Right lobe of liver (tissue), 6 donors: Measurements from ENCODE around the gene WDHD1. TPM values are rescaled to one million over a fixed set of nuclear protein-coding genes. Genes with fewer than 3 reads are reported as not detected.

ENCODE experiments used
- ATAC-seq, 4 donors: fragments of 200-7000 bp; cut with Tn5 transposase; one replicate each; pipeline ENCODE4 v1.9.1; 2020; ENCODE audit warnings: mild to moderate bottlenecking in 4 of 4, moderate library complexity in 4 of 4
- DNase-seq, 3 donors: peaks; one replicate each; pipeline ENCODE4 v3.0.0-alpha.2; 2020
- H3K27ac ChIP-seq, 3 donors: fragments of 200-600 bp; one replicate each; pipeline ENCODE4 v1.8.0; 2022
- H3K27me3 ChIP-seq, 2 donors: fragments of 200-600 bp; one replicate each; pipeline ENCODE4 v1.8.0; 2022
- H3K36me3 ChIP-seq, 4 donors: fragments of 200-600 bp; sonication (generic) in 1 of 4; one replicate each; pipeline versions ENCODE4 v1.5.1 to v1.8.0; 2017 to 2022; ENCODE audit warnings: control low read depth in 1 of 4
- H3K4me1 ChIP-seq, 4 donors: fragments of 200-600 bp; sonication (generic) in 1 of 4; one replicate each; pipeline versions ENCODE4 v1.5.1 to v1.8.0; 2017 to 2022; ENCODE audit warnings: control low read depth in 1 of 4
- H3K4me3 ChIP-seq, 3 donors: fragments of 200-600 bp; one replicate each; pipeline ENCODE4 v1.8.0; 2022
- H3K9me3 ChIP-seq, 4 donors: fragments of 200-600 bp; sonication (generic) in 1 of 4; one replicate each; pipeline versions ENCODE4 v1.5.1 to v1.8.0; 2017 to 2022; ENCODE audit warnings: control low read depth in 1 of 4
- CTCF ChIP-seq, 4 donors: fragments of 200-600 bp in 3 of 4; fragments of 450-650 bp in 1 of 4; IDR thresholded peaks; one replicate each; pipeline versions ENCODE4 v1.5.1 to v1.8.0; 2016 to 2022; ENCODE audit warnings: antibody characterized with exemption in 4 of 4, mild to moderate bottlenecking in 2 of 4
- POLR2A ChIP-seq: fragments of 450-650 bp; IDR thresholded peaks from one replicate; pipeline ENCODE4 v1.6.1; 2017; ENCODE audit warnings: antibody characterized with exemption, mild to moderate bottlenecking
- WGBS: methylation state at CpG from one replicate; pipeline ENCODE4 v1.1.6; 2018; ENCODE audit warnings: low coverage, low lambda C conversion rate; ENCODE audit not compliant: insufficient coverage; ENCODE audit errors: missing lambda C conversion rate; 5-methylcytosine and 5-hydroxymethylcytosine counted together
- intact Hi-C, 2 donors: fragments of 100-400 bp; cut with DNase I; formaldehyde crosslinking; loops; one replicate each; pipeline versions ENCODE4 v1.11.2 to v1.14.1; 2022
- total RNA-seq, 6 experiments: library from RNA; depleted of rRNA in 2 of 6; stranded (reverse); fragments of >200 nt in 2 of 6; fragmentation: NEBNext Ultra II Directional in 3 of 6; extraction: Animal tissue kit (Norgen Biotek cat#: 25700) in 3 of 6; gene quantifications; one replicate each; pipeline versions ENCODE4 v1.1.0 to v1.2.4, GENCODE V29; 2016 to 2023
- donor health status: DM: no; HTN: yes; CAD: no.
- donor health status: DM: no; HTN: no; CAD: no.
- donor health status: DM: no; HTN: no; CAD: no.
- donor health status: DM: no; HTN: yes; CAD: no.
- donor health status: DM: no; HTN: yes; CAD: no.

Gene WDHD1
- total RNA-seq, 6 experiments from 2014 or later: 0.53 to 2.6 (median 1.3) TPM

GRCh38 chr14:54908190-54908589 lies 118.7 kb downstream of the WDHD1 start:
- Histone ChIP-seq H3K4me1 (peaks cover 0 to 3% (median 0%) of the 10 kb centered on the region in 4 donors), H3K36me3 (no peaks in the 10 kb centered on the region)

GRCh38 chr14:54906075-54906474 lies 120.8 kb downstream of the WDHD1 start:
- no peak overlapping the region for H3K27ac ChIP-seq
- DNase-seq (no peak), ATAC-seq (no peak)
- TF ChIP-seq CTCF (IDR thresholded peaks at IDR 0.05) (no peak), POLR2A (no peak)
- peaks cover 0 to 5% (median 0%) of the 10 kb centered on the region in 4 donors for H3K4me1 ChIP-seq
- no peaks in the 10 kb centered on the region for H3K9me3 ChIP-seq
- H3K4me3 ChIP-seq: no peak overlapping the region
- H3K36me3 ChIP-seq: no peaks in the 10 kb centered on the region
- intact Hi-C loops: no loop called here
- H3K27me3 ChIP-seq: no peaks in the 10 kb centered on the region

More at GRCh38 chr14:54908190-54908589, 118.7 kb downstream of the WDHD1 start:
- no peaks in the 10 kb centered on the region for H3K27me3 ChIP-seq
- no peaks in the 10 kb centered on the region for H3K9me3 ChIP-seq
- 68% methylated on average over 4 of the region's 4 CpGs for WGBS
- no peak for DNase-seq
- H3K27ac ChIP-seq: no peak overlapping the region
- peak in 1 of 4 donors; percentile 42 for ATAC-seq
- TF ChIP-seq CTCF (IDR thresholded peaks at IDR 0.05) (no peak), POLR2A (no peak)
- intact Hi-C loops: no loop called here
- H3K4me3 ChIP-seq: no peak overlapping the region

- Histone ChIP-seq H3K4me1 (peaks cover 0 to 21% (median 4%) of the 10 kb centered on the region in 4 donors), H3K36me3 (no peaks in the 10 kb centered on the region), H3K27ac (peak within 1 kb of the TSS; percentile 72 to 94 (median 85)), H3K27me3 (no peaks in the 10 kb centered on the region), H3K9me3 (no peaks in the 10 kb centered on the region), H3K4me3 (peak within 1 kb of the TSS; percentile 81 to 93 (median 82))
- 0% methylated on average over 3 of the region's 83 CpGs for WGBS
- DNase-seq: peak; percentile 88 to 92 (median 89)
- TF ChIP-seq CTCF (IDR thresholded peaks at IDR 0.05) (peak; percentile 39 to 59 (median 50)), POLR2A (peak; percentile 98)
- peak; percentile 83 to 94 (median 90) for ATAC-seq
- intact Hi-C loops: no loop called here
These were observed 124.1 kb downstream of the WDHD1 start, which contains the start of gene GCH1 for GRCh38 chr14:54902521-54903420. TSS of gene GCH1 (minus strand) at chr14:54902826. CDS start at chr14:54902663, 163 bp downstream.

- TF ChIP-seq CTCF (IDR thresholded peaks at IDR 0.05): peak in 1 of 4 donors; percentile 14
- TF ChIP-seq POLR2A: no peak
- Histone ChIP-seq H3K9me3 (no peaks in the 10 kb centered on the region), H3K4me1 (peaks cover 0 to 21% (median 4%) of the 10 kb centered on the region in 4 donors), H3K4me3 (peak overlapping the region; percentile 81 to 93 (median 82)), H3K27ac (peak overlapping the region; percentile 72 to 94 (median 85)), H3K27me3 (no peaks in the 10 kb centered on the region), H3K36me3 (no peaks in the 10 kb centered on the region)
- DNase-seq (peak; percentile 87 to 89 (median 88)), ATAC-seq (peak; percentile 71 to 77 (median 74))
- 2% methylated on average over 10 of the region's 37 CpGs for WGBS
- intact Hi-C loops: no loop called here
These were observed 124.8 kb downstream of the WDHD1 start for GRCh38 chr14:54902143-54902520.
